Stomach (tissue), 9 donors: Measurements from ENCODE around the gene GALNS. TPM values are rescaled to one million over a fixed set of nuclear protein-coding genes. Genes with fewer than 3 reads are reported as not detected.
A peak's percentile ranks its signal among the peaks of the same experiment; 100 is the strongest.
"Not testable (repeated sequence)": the region's sequence is repeated elsewhere in the genome, so short reads cannot be mapped to it uniquely, and the experiment has no call there.

Source experiments
- DNase-seq, 2 donors: peaks; one replicate each; pipeline versions ENCODE4 v3.0.0 to v3.0.0-alpha.2; 2013 to 2019
- H3K27ac ChIP-seq, 5 donors: fragments of 200-600 bp in 4 of 5; sonication (generic) in 4 of 5; one replicate each; pipeline ENCODE4 v1.5.1; 2013 to 2019; ENCODE audit warnings: mild to moderate bottlenecking in 1 of 5, moderate library complexity in 1 of 5
- H3K27me3 ChIP-seq, 3 donors: fragments of 200-600 bp; sonication (generic); one replicate each; pipeline ENCODE4 v1.5.1; 2017 to 2019; ENCODE audit warnings: mixed run types in 1 of 3
- H3K36me3 ChIP-seq, 4 donors: fragments of 200-600 bp; sonication (generic); 1 replicate in 3 of 4; 2 replicates in 1 of 4; pipeline ENCODE4 v1.5.1; 2016 to 2019
- H3K4me1 ChIP-seq, 4 donors: fragments of 200-600 bp; sonication (generic); one replicate each; pipeline ENCODE4 v1.5.1; 2016 to 2019
- H3K4me3 ChIP-seq, 4 donors: fragments of 200-600 bp; sonication (generic) in 3 of 4; one replicate each; pipeline ENCODE4 v1.5.1; 2016 to 2019; ENCODE audit warnings: mild to moderate bottlenecking in 1 of 4
- H3K9me3 ChIP-seq, 4 donors: fragments of 200-600 bp; sonication (generic); one replicate each; pipeline ENCODE4 v1.5.1; 2016 to 2019
- CTCF ChIP-seq, 7 experiments: fragments of 450-650 bp in 4 of 7; fragments of 200-600 bp in 3 of 7; sonication (generic) in 3 of 7; IDR thresholded peaks; one replicate each; pipeline ENCODE4 v1.5.1; 2016 to 2019; ENCODE audit warnings: antibody characterized with exemption in 7 of 7, control low read depth in 2 of 7, mild to moderate bottlenecking in 1 of 7
- EP300 ChIP-seq: sonication (generic); formaldehyde crosslinking; IDR thresholded peaks from one replicate; pipeline ENCODE4 v1.6.1; 2017; ENCODE audit warnings: antibody characterized with exemption
- POLR2A ChIP-seq, 4 donors: fragments of 450-650 bp; IDR thresholded peaks; one replicate each; pipeline ENCODE4 v1.6.1; 2016; ENCODE audit warnings: antibody characterized with exemption in 4 of 4, control low read depth in 2 of 4, mild to moderate bottlenecking in 1 of 4, moderate library complexity in 1 of 4
- POLR2AphosphoS5 ChIP-seq, 3 donors: sonication (generic); formaldehyde crosslinking; IDR thresholded peaks; one replicate each; pipeline ENCODE4 v1.6.1; 2016; ENCODE audit warnings: antibody characterized with exemption in 3 of 3
- WGBS, 5 donors: extraction: QIAGEN DNeasy Blood & Tissue Kit in 3 of 5; methylation state at CpG; one replicate each; pipeline versions ENCODE4 v1.1.5 to v1.1.7; 2013 to 2018; 5-methylcytosine and 5-hydroxymethylcytosine counted together
- intact Hi-C: fragments of 100-400 bp; cut with DNase I; formaldehyde crosslinking; loops from one replicate; pipeline ENCODE4 v1.15.1; 2023; ENCODE audit warnings: low total_unique reads
- polyA plus RNA-seq, 3 donors: library from polyadenylated mRNA; stranded (reverse); fragments of 200-250 nt; gene quantifications; one replicate each; pipeline ENCODE4 v1.2.3, GENCODE V29; 2013
- total RNA-seq, 5 donors: library from RNA; depleted of rRNA; stranded (reverse); fragments of >200 nt; gene quantifications; one replicate each; pipeline versions ENCODE4 v1.1.0 to v1.2.3, GENCODE V29; 2014 to 2016
- donor health status: healthy with polysubstance abuse.
- donor health status: Bipolar disorder and iron deficiency.
- donor health status: healthy.

GALNS gene
- total and polyA plus RNA-seq, 8 donors: 8.6 to 110 (median 28.2) TPM

GRCh38 chr16:88790312-88791211 lies 66.2 kb downstream of the GALNS start:
- H3K36me3 ChIP-seq: no peaks in the 10 kb centered on the region
- H3K27me3 ChIP-seq: peaks cover 0 to 41% (median 25%) of the 10 kb centered on the region in 3 donors
- WGBS, 5 donors: 26 to 34% (median 27%) methylated on average over 11 to 24 of the region's 24 CpGs
- intact Hi-C loops: no loop called here
- H3K4me3 ChIP-seq: no peak overlapping the region
- no peak for TF ChIP-seq POLR2AphosphoS5 (IDR thresholded peaks at IDR 0.05)
- no peak for TF ChIP-seq EP300
- TF ChIP-seq POLR2A (IDR thresholded peaks at IDR 0.05): no peak
- no peak for TF ChIP-seq CTCF (IDR thresholded peaks at IDR 0.05)
- no peaks in the 10 kb centered on the region for H3K9me3 ChIP-seq
- H3K27ac ChIP-seq: peak overlapping the region; percentile 9 to 60 (median 43)
- H3K4me1 ChIP-seq: peaks cover 2 to 50% (median 11%) of the 10 kb centered on the region in 4 donors
- DNase-seq: peak; percentile 58 to 64

- Histone ChIP-seq H3K27ac (no peak overlapping the region), H3K4me1 (peaks cover 3 to 51% (median 14%) of the 10 kb centered on the region in 4 donors), H3K27me3 (peaks cover 0 to 41% (median 25%) of the 10 kb centered on the region in 3 donors), H3K4me3 (no peak overlapping the region), H3K9me3 (no peaks in the 10 kb centered on the region), H3K36me3 (no peaks in the 10 kb centered on the region)
- peak in 1 of 2 donors; percentile 56 for DNase-seq
- WGBS, 5 donors: 73 to 90% (median 79%) methylated on average over 7 of the region's 7 CpGs
- no peak for TF ChIP-seq POLR2AphosphoS5 (IDR thresholded peaks at IDR 0.05)
- no peak for TF ChIP-seq EP300
- no peak for TF ChIP-seq POLR2A (IDR thresholded peaks at IDR 0.05)
- no peak for TF ChIP-seq CTCF (IDR thresholded peaks at IDR 0.05)
- intact Hi-C loops: loop anchor here (5.0 kb wide), 1 partner anchor 47 kb away; no protein-coding TSS in a partner anchor
Measured at GRCh38 chr16:88789594-88789993, 67.2 kb downstream of the GALNS start.

GRCh38 chr16:88788749-88789148 lies 68.0 kb downstream of the GALNS start:
- intact Hi-C loops: loop anchor here (5.0 kb wide), 1 partner anchor 46 kb away; no protein-coding TSS in a partner anchor
- not testable (repeated sequence) for DNase-seq, H3K4me3 ChIP-seq, H3K27ac ChIP-seq, H3K36me3 ChIP-seq, H3K9me3 ChIP-seq
- WGBS, 5 donors: 93 to 96% (median 95%) methylated on average over 5 to 8 of the region's 8 CpGs
- Histone ChIP-seq H3K4me1 (peaks cover 8 to 49% (median 20%) of the 10 kb centered on the region in 4 donors), H3K27me3 (peaks cover 0 to 36% (median 22%) of the 10 kb centered on the region in 3 donors)

GRCh38 chr16:88787579-88788314 lies 69.0 kb downstream of the GALNS start:
- peaks cover 0 to 26% (median 15%) of the 10 kb centered on the region in 3 donors for H3K27me3 ChIP-seq
- DNase-seq: no peak
- 84 to 89% (median 86%) methylated on average over 11 of the region's 11 CpGs for WGBS, 5 donors
- intact Hi-C loops: loop anchor here (5.0 kb wide), 1 partner anchor 45 kb away; no protein-coding TSS in a partner anchor
- H3K4me3 ChIP-seq: no peak overlapping the region
- H3K36me3 ChIP-seq: no peaks in the 10 kb centered on the region
- no peaks in the 10 kb centered on the region for H3K9me3 ChIP-seq
- H3K4me1 ChIP-seq: peaks cover 16 to 52% (median 30%) of the 10 kb centered on the region in 4 donors
- H3K27ac ChIP-seq: no peak overlapping the region
- no peak for TF ChIP-seq CTCF (IDR thresholded peaks at IDR 0.05)
- TF ChIP-seq EP300: no peak
- no peak for TF ChIP-seq POLR2A (IDR thresholded peaks at IDR 0.05)
- no peak for TF ChIP-seq POLR2AphosphoS5 (IDR thresholded peaks at IDR 0.05)
